H54 (cell line): Measurements from ENCODE around the gene MEX3A.

Experiments
- DNase-seq: peaks from one replicate; pipeline ENCODE4 v3.0.0; 2011; ENCODE audit warnings: low spot score, mixed read lengths; ENCODE audit not compliant: insufficient read length
- FAIRE-seq: peaks from 3 replicates; lab custom pipeline; 2011; peaks lifted over from hg19 to GRCh38; lab: Jason Lieb, UNC
- POLR2A ChIP-seq: IDR thresholded peaks from 2 replicates; pipeline ENCODE4 v1.6.1; 2011; ENCODE audit warnings: low read depth, mild to moderate bottlenecking, low read length

Gene MEX3A

GRCh38 chr1:156024801-156025200, 57.5 kb downstream of the MEX3A start:
- DNase-seq = no peak
- no peak for FAIRE-seq
- TF ChIP-seq POLR2A = no peak
